HG03045 (cell line): ENCODE measurements around the gene POLH.
A peak's percentile ranks its signal among the peaks of the same experiment; 100 is the strongest.
"Not testable (repeated sequence)": the region's sequence is repeated elsewhere in the genome, so short reads cannot be mapped to it uniquely, and the experiment has no call there.

ENCODE experiments used
- ATAC-seq: cut with Tn5 transposase; IDR thresholded peaks from one replicate; pipeline ENCODE4 v1.9.1; 2021; ENCODE audit warnings: mild to moderate bottlenecking, moderate library complexity; ENCODE audit not compliant: unreplicated experiment

The POLH gene

GRCh38 chr6:43629505-43630300 lies 53.7 kb downstream of the POLH start:
- ATAC-seq = peak; percentile 65

GRCh38 chr6:43630980-43631619 lies 55.1 kb downstream of the POLH start:
- ATAC-seq = no peak

- not testable (repeated sequence) for ATAC-seq
Measured at GRCh38 chr6:43633002-43633401, 57.0 kb downstream of the POLH start.

- ATAC-seq = no peak
Measured at GRCh38 chr6:43634702-43635303, 58.8 kb downstream of the POLH start.

- ATAC-seq = peak; percentile 85
Measured at GRCh38 chr6:43635387-43636307, 59.7 kb downstream of the POLH start, which contains the start of gene MAD2L1BP. TSS of gene MAD2L1BP (plus strand) at chr6:43635840. CDS start at chr6:43635876, 36 bp downstream.

GRCh38 chr6:43636308-43636659 lies 60.3 kb downstream of the POLH start:
- ATAC-seq = no peak

- ATAC-seq = no peak
Measured at GRCh38 chr6:43639984-43640800, 64.2 kb downstream of the POLH start.

- ATAC-seq = no peak
Measured at GRCh38 chr6:43644940-43645612, 69.1 kb downstream of the POLH start, which contains the start of gene RSPH9. TSS of gene RSPH9 (plus strand) at chr6:43645036. CDS start at chr6:43645099, 63 bp downstream.

DNA sequence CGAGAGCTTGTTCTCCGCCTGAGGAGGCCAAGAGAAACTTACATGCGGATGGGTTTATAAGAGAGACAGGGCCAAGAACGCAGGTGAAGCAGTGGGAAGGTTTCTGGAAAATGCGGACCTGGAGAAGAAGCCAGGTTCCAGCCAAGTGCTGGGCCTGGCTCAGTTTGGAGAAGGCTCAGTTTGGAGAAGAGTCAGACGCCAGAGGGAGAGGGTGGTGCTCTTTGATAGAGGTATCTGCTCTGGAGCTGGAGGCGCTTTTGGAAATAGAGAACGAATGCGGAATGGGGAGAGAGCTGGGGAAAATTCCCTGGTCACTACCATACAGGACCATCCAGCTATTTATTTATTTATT lies 69.6 kb downstream of the POLH start:
- no peak for ATAC-seq

DNA sequence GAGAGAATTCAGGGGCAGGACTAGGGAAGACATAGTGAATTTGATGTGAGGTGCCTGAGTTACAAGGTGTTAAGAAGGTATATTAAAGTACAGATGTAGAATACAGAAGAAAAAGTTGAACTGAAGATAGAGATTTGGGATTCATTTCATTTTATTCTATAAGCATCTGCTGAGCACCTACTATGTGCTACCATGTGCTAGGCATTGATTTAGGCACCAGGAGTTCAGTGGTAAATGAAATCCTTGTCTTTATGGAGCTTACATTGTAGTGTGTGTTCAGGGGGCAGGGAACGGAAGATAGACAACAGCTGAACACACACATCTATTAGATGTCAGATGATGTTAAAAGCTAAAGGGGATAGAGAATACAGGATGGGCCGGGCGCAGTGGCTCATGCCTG lies 71.6 kb downstream of the POLH start:
- no peak for ATAC-seq

GRCh38 chr6:43648248-43648647 lies 72.3 kb downstream of the POLH start:
- no peak for ATAC-seq

- ATAC-seq = not testable (repeated sequence)
Measured at GRCh38 chr6:43652822-43653221, 76.8 kb downstream of the POLH start.

- ATAC-seq = no peak
Measured at GRCh38 chr6:43657221-43657802, 81.3 kb downstream of the POLH start.

GRCh38 chr6:43658161-43658560 lies 82.2 kb downstream of the POLH start:
- ATAC-seq = no peak

- ATAC-seq = not testable (repeated sequence)
Measured at GRCh38 chr6:43662948-43663347, 87.0 kb downstream of the POLH start.
